Activated T-helper 1 cell treated with anti-CD3 and anti-CD28 coated beads, Interleukin-2, amount 50 U/mL, for 16 hours (primary cell): ENCODE measurements around the gene ARHGEF16.

Experiments used
- DNase-seq, 2 donors: peaks; one replicate each; pipeline ENCODE4 v3.0.0-alpha.2; 2020; ENCODE audit warnings: low read depth in 1 of 2, low spot score in 1 of 2

Gene ARHGEF16

GRCh38 chr1:3481836-3482375, 27.4 kb downstream of the ARHGEF16 start:
- DNase-seq, result no peak

- DNase-seq, result no peak
These were observed 27.9 kb downstream of the ARHGEF16 start for GRCh38 chr1:3482378-3482849.

DNA sequence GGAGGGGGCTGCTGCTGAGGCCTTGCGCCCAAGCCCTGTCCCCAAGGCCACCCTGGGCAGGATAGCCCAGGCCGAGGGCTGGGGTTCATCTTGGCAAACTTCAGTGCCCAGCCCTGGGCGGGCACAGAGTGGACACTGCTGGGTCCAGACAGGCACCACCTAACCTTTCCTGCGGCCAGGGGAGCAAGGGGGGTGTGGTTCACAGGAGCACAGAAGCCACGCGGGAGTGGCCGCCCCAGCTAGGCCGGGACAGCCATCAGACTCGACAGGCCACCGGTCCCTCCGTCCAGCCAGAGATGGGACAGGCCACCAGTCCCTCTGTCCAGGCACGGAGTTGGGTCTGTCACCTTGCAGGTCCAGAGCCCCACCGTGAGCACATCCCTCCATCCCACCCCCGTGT, 28.9 kb downstream of the ARHGEF16 start:
- DNase-seq, result no peak

- peak; percentile 19 to 24 for DNase-seq
These were observed 29.5 kb downstream of the ARHGEF16 start for GRCh38 chr1:3483801-3484444.

GRCh38 chr1:3485016-3485415, 30.6 kb downstream of the ARHGEF16 start:
- DNase-seq, result no peak

- DNase-seq, result no peak
These were observed 34.0 kb downstream of the ARHGEF16 start for GRCh38 chr1:3488432-3488831.

DNA sequence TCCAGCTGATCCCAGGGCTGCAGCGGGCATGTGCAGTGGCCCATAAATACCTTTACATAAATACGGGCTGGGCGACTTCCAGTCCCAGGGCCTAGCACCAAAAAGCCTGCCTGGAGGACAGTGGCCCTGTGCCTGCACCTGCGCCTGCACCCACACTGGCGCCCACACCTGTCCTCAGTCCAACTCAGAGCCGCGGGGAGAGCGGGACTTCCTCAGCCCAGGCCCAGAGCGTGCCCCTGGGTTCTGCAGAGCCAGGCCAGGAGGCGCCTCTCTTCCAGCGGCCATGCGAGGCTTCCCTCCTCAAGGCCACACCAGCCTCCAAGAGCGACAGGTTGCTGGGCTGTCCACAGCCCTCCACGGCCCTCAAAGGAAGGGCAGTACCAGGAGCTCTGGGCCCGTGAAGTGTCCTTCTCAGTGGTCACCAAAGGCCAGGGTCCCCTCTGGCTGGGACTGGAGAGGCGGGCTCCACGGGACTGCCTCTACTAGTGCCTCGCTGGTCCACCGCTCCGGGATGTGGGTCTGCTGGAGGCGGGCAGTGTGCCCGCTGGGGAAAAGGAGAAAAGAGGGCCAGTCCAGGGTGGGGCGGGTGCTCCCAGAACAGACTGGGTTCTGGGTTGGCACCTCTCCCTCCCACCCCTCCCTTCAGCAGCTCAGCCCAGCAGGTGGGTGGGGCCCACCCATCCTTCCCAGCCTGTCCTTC, 35.7 kb downstream of the ARHGEF16 start:
- DNase-seq, result no peak

- peak; percentile 74 to 76 for DNase-seq
These were observed 37.1 kb downstream of the ARHGEF16 start for GRCh38 chr1:3491291-3492246.

DNA sequence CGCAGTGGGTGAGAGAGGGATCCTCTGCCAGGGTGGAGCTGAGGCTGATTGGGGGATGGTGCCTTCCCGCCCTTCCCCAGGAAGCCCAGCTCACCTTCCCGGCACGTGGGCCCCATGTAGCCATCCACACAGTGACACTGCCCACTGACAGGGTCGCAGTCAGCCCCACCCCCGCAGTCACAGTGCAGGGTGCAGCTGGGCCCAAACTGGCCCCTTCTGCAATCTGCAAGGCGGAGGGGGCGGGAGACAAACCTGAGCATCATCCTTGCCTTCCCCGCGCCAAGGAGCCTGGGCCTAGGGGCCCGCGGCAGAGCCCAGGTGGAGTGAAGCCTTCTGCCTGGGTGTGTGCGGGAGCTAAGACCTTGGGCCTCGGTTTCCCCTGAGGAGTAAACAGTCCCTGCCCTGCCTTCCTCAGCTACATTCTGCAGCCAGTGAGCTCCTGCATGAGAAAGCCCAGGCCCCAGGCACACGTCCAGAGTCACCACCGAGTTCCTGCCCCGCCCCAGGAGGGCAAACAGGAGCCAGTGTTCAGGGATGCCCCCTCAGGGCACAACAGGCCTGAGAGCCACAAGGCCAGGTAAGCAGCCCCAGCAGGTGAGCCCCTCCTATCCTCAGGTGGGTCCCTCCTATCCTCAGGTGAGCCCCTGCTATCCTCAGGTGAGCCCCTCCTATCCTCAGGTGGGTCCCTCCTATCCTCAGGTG, 38.2 kb downstream of the ARHGEF16 start:
- DNase-seq, result no peak

DNA sequence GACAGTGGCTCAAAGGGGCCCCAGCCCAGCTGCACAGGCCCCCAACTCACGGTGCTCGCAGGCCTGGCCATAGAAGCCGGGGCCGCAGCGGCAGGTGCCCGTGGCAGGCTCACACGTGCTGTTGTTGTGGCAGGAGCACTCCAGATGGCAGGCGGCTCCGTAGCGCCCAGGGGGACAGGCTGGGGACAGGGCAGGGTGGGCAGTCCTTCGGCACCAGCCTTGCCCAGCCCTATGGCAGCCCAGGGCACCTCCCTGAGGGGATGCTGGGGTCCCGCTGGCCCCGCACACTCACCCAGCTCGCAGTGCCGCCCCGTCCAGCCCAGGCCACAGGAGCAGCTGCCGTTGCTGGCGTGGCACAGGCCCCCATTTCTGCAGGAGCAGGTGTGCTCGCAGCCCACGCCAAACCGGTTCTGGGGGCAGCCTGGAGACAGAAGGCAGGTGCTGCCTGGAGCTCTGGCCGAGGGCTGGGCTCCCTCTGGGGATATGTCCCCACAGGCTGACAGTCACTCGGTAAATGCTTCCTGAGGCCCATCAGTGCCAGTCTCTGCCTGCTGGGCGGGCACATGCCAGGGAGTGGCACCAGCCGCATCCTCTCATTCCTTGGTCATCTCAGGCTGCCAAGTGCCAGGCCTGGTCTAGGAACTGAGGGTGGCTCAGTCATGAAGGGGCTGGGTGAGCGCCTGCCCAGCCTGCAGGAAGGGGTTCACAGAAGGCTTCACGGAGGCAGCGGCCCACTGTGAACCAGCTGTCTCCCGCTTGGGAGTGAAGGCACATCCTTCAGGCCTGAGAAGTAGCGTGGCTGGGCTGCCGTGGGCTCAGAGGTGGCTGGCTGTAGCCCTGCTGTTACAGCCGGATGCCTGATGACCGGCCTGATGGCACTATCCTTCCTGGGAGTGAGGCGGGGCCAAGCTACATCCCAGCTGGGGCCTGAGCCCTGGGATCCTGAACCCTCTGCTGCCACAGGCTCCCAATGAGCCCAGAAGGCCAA, 40.1 kb downstream of the ARHGEF16 start:
- DNase-seq, result no peak

GRCh38 chr1:3495776-3496745, 41.6 kb downstream of the ARHGEF16 start:
- DNase-seq, result no peak

GRCh38 chr1:3496916-3497315, 42.5 kb downstream of the ARHGEF16 start:
- DNase-seq, result no peak

- DNase-seq, result no peak
These were observed 43.1 kb downstream of the ARHGEF16 start for GRCh38 chr1:3497521-3497920.

- no peak for DNase-seq
These were observed 43.9 kb downstream of the ARHGEF16 start for GRCh38 chr1:3498246-3498930.

DNA sequence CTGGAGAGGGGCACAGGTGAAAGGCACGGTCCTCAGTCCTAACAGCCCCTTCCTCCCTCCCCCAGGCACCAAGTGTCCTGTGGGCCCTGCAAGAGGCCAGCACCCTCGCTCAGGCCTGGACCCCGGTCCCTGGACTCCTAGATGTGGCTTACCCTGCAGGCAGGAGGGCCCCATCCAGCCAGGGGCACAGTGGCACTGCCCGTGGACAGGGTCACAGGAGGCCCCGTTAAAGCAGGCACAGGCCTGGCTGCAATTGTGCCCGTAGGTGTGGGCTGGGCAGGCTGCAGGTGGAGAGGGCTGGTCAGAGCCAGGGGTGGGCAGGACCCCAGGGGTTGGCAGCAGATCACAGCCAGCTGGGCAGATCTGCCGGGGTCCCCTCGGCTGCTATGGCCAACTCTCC, 44.5 kb downstream of the ARHGEF16 start:
- DNase-seq, result no peak

DNA sequence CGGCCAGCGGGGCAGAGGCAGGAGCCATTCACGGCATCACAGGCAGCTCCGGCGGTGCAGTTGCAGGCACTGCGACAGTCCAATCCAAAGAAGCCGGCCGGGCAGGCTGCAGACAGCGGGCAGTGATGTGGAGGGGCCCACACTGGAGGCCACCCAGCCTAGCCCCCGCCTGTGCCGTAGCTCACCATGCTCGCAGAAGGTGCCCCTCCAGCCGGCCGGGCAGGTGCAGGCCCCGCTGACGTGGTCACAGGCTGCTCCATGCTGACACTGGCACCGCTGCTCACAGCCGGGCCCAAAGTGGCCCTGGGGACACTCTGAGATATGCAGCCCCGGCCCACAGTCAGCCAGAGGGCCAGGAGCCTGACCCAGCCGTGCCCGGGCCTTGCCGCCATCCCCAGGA, 45.1 kb downstream of the ARHGEF16 start:
- no peak for DNase-seq

DNA sequence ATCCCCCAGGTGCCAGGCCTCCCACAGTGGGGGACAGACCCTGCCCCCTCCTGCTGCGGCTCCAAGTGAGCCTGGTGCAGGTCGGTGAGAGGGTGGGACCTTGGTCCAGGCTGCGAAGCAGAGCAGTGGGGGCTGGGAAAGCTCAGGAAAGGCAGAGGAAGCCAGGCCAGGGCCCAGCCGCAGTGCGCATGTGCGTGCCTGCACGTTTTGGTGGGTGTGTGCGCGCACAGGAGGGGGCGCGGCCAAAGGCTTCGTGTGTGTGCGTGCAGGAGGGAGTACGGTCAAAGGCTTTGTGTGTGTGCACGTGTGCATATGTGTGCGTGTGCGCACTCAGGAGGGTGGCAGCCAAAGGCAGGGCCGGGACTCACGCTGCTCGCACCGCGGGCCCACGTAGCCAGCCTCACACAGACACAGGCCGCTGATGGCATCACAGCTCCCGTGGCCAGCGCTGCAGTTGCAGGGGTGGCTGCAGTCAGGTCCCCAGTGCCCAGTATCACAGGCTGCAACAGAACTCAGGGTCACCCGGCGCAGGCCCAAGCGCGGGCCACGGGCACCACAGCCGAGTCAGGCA, 45.9 kb downstream of the ARHGEF16 start:
- no peak for DNase-seq
